Pancreas (tissue), 10 donors: Measurements from ENCODE around the gene IRX2. TPM values are rescaled to one million over a fixed set of nuclear protein-coding genes. Genes with fewer than 3 reads are reported as not detected.

Source experiments
- ATAC-seq, 4 donors: fragments of 200-7000 bp; cut with Tn5 transposase; one replicate each; pipeline versions ENCODE4 v1.8.0 to v1.9.1; 2020; ENCODE audit warnings: mild to moderate bottlenecking in 4 of 4, moderate library complexity in 4 of 4
- DNase-seq, 6 donors: peaks; one replicate each; pipeline ENCODE4 v3.0.0-alpha.2; 2020
- FAIRE-seq: peaks from 2 replicates; lab custom pipeline; 2012; peaks lifted over from hg19 to GRCh38; lab: Jason Lieb, UNC
- H3K27ac ChIP-seq, 4 donors: fragments of 200-600 bp; sonication (generic); 1 replicate in 3 of 4; 2 replicates in 1 of 4; pipeline versions ENCODE4 v1.5.0 to v1.8.0; 2020
- H3K27me3 ChIP-seq, 4 donors: fragments of 200-600 bp; one replicate each; pipeline ENCODE4 v1.8.0; 2021
- H3K36me3 ChIP-seq, 3 donors: fragments of 200-600 bp; sonication (generic) in 1 of 3; one replicate each; pipeline versions ENCODE4 v1.5.0 to v1.8.0; 2020 to 2021
- H3K4me1 ChIP-seq, 3 donors: fragments of 200-600 bp; one replicate each; pipeline ENCODE4 v1.8.0; 2021
- H3K4me3 ChIP-seq, 4 donors: fragments of 200-600 bp; sonication (generic) in 2 of 4; one replicate each; pipeline versions ENCODE4 v1.5.0 to v1.8.0; 2020 to 2021
- H3K9me3 ChIP-seq, 4 donors: fragments of 200-600 bp; one replicate each; pipeline ENCODE4 v1.8.0; 2021
- CTCF ChIP-seq, 4 donors: fragments of 200-600 bp; sonication (generic) in 3 of 4; IDR thresholded peaks; one replicate each; pipeline versions ENCODE4 v1.5.0 to v1.8.0; 2021; ENCODE audit warnings: antibody characterized with exemption in 4 of 4
- WGBS, 2 donors: extraction: QIAGEN DNeasy Blood & Tissue Kit; methylation state at CpG; one replicate each; pipeline ENCODE4 v1.1.7; 2013; 5-methylcytosine and 5-hydroxymethylcytosine counted together
- intact Hi-C, 3 donors: fragments of 100-400 bp; cut with DNase I; formaldehyde crosslinking; loops; one replicate each; pipeline versions ENCODE4 v1.11.1 to v1.14.2; 2022
- polyA plus RNA-seq, 2 donors: library from polyadenylated mRNA; stranded (reverse); fragments of 200-250 nt; gene quantifications; one replicate each; pipeline ENCODE4 v1.2.3, GENCODE V29; 2013
- total RNA-seq, 6 donors: library from RNA; stranded (reverse); fragmentation: NEBNext Ultra II Directional in 4 of 6; extraction: Animal tissue kit (Norgen Biotek cat#: 25700) in 4 of 6; gene quantifications; one replicate each; pipeline versions ENCODE4 v1.2.1 to v1.2.4, GENCODE V29; 2021 to 2023
- donor health status: healthy with polysubstance abuse.
- donor health status: DM: no; HTN: no; CAD: no; lungs with moderate emphysema.
- donor health status: DM: no; HTN: no; CAD: no.
- donor health status: control.
- donor health status: control.
- donor health status: Bipolar disorder and iron deficiency.
- donor health status: DM: yes; HTN: yes; CAD: no.
- donor health status: DM: no; HTN: no; CAD: no.
- donor health status: DM: no; HTN: no; CAD: no.
- donor health status: DM: yes; HTN: yes; CAD: no.

The IRX2 gene
- total and polyA plus RNA-seq, 8 donors, result 0.56 to 22.8 (median 1.4) TPM

GRCh38 chr5:2754581-2755075, 3.2 kb upstream of the IRX2 start:
- Histone ChIP-seq H3K36me3 (no peaks in the 10 kb centered on the region), H3K27ac (no peak overlapping the region), H3K9me3 (no peaks in the 10 kb centered on the region), H3K27me3 (peaks cover 4 to 58% (median 16%) of the 10 kb centered on the region in 4 donors), H3K4me3 (peak overlapping the region in 1 of 4 donors; percentile 14), H3K4me1 (peaks cover 0 to 6% (median 0%) of the 10 kb centered on the region in 3 donors)
- FAIRE-seq, result no peak
- peak in 1 of 6 donors; percentile 40 for DNase-seq
- 3 to 5% methylated on average over 27 of the region's 27 CpGs for WGBS, 2 donors
- no peak for TF ChIP-seq CTCF (IDR thresholded peaks at IDR 0.05)
- ATAC-seq, result no peak
- intact Hi-C loops, result no loop called here

GRCh38 chr5:2753452-2754420, 2.3 kb upstream of the IRX2 start:
- 3% methylated on average over 28 to 29 of the region's 29 CpGs for WGBS, 2 donors
- DNase-seq, result no peak
- Histone ChIP-seq H3K27me3 (peaks cover 4 to 65% (median 19%) of the 10 kb centered on the region in 4 donors), H3K27ac (no peak overlapping the region), H3K4me1 (peaks cover 0 to 6% (median 0%) of the 10 kb centered on the region in 3 donors), H3K36me3 (no peaks in the 10 kb centered on the region), H3K4me3 (no peak overlapping the region), H3K9me3 (no peaks in the 10 kb centered on the region)
- no peak for TF ChIP-seq CTCF (IDR thresholded peaks at IDR 0.05)
- no peak for FAIRE-seq
- no peak for ATAC-seq
- intact Hi-C loops, result no loop called here

GRCh38 chr5:2752821-2753439, 1.5 kb upstream of the IRX2 start:
- DNase-seq, result no peak
- no peak for TF ChIP-seq CTCF (IDR thresholded peaks at IDR 0.05)
- no peaks in the 10 kb centered on the region for H3K36me3 ChIP-seq
- intact Hi-C loops, result no loop called here
- H3K4me3 ChIP-seq, result no peak overlapping the region
- no peak for FAIRE-seq
- 4 to 5% methylated on average over 15 to 34 of the region's 34 CpGs for WGBS, 2 donors
- ATAC-seq, result no peak
- peaks cover 4 to 62% (median 19%) of the 10 kb centered on the region in 4 donors for H3K27me3 ChIP-seq
- H3K27ac ChIP-seq, result no peak overlapping the region
- peaks cover 0 to 6% (median 0%) of the 10 kb centered on the region in 3 donors for H3K4me1 ChIP-seq
- H3K9me3 ChIP-seq, result no peaks in the 10 kb centered on the region

GRCh38 chr5:2752059-2752820, 763 bp upstream of the IRX2 start:
- intact Hi-C loops, result no loop called here
- peak in 3 of 4 donors; percentile 14 to 39 (median 24) for ATAC-seq
- FAIRE-seq, result no peak
- Histone ChIP-seq H3K27me3 (peaks cover 4 to 66% (median 17%) of the 10 kb centered on the region in 4 donors), H3K27ac (no peak overlapping the region), H3K4me1 (peaks cover 0 to 6% (median 0%) of the 10 kb centered on the region in 3 donors), H3K9me3 (no peaks in the 10 kb centered on the region), H3K4me3 (peak overlapping the region in 3 of 4 donors; percentile 12 to 41 (median 27)), H3K36me3 (no peaks in the 10 kb centered on the region)
- 2 to 3% methylated on average over 42 to 58 of the region's 58 CpGs for WGBS, 2 donors
- TF ChIP-seq CTCF (IDR thresholded peaks at IDR 0.05), result no peak
- DNase-seq, result peak in 1 of 6 donors; percentile 77
